Esophagus muscularis mucosa (tissue), 4 donors: Measurements from ENCODE around the gene GGT7. TPM values are rescaled to one million over a fixed set of nuclear protein-coding genes. Genes with fewer than 3 reads are reported as not detected.

Experiments used
- DNase-seq: peaks from one replicate; pipeline ENCODE4 v3.0.0-alpha.2; 2017; ENCODE audit errors: extremely low spot score
- H3K27ac ChIP-seq, 4 donors: fragments of 200-600 bp; sonication (generic); replicated peaks in 1 of 4; 1 replicate in 3 of 4; 2 replicates in 1 of 4; pipeline ENCODE4 v1.5.1; 2016 to 2019; ENCODE audit warnings: mild to moderate bottlenecking in 1 of 4
- H3K27me3 ChIP-seq, 4 donors: fragments of 200-600 bp; sonication (generic); one replicate each; pipeline versions ENCODE4 v1.5.1 to v1.6.0; 2016 to 2019
- H3K36me3 ChIP-seq, 4 donors: fragments of 200-600 bp; sonication (generic); one replicate each; pipeline ENCODE4 v1.5.1; 2016 to 2019
- H3K4me1 ChIP-seq, 4 donors: fragments of 200-600 bp; sonication (generic); one replicate each; pipeline ENCODE4 v1.5.1; 2016 to 2019
- H3K4me3 ChIP-seq, 4 donors: fragments of 200-600 bp; sonication (generic); 1 replicate in 2 of 4; 2 replicates in 2 of 4; pipeline ENCODE4 v1.5.1; 2016 to 2019; ENCODE audit warnings: mild to moderate bottlenecking in 4 of 4, moderate library complexity in 1 of 4
- H3K9me3 ChIP-seq, 4 donors: fragments of 200-600 bp; sonication (generic); 1 replicate in 3 of 4; 2 replicates in 1 of 4; pipeline ENCODE4 v1.5.1; 2016 to 2019
- EP300 ChIP-seq: sonication (generic); formaldehyde crosslinking; IDR thresholded peaks from one replicate; pipeline ENCODE4 v1.6.1; 2017; ENCODE audit warnings: antibody characterized with exemption
- POLR2A ChIP-seq: fragments of 450-650 bp; IDR thresholded peaks from one replicate; pipeline ENCODE4 v1.6.1; 2017; ENCODE audit warnings: antibody characterized with exemption, moderate library complexity, mild to moderate bottlenecking, low read depth
- POLR2AphosphoS5 ChIP-seq, 2 donors: sonication (generic); formaldehyde crosslinking; IDR thresholded peaks; one replicate each; pipeline ENCODE4 v1.6.1; 2017; ENCODE audit warnings: antibody characterized with exemption in 2 of 2
- WGBS: methylation state at CpG from one replicate; pipeline ENCODE4 v1.1.5; 2018; 5-methylcytosine and 5-hydroxymethylcytosine counted together
- intact Hi-C: fragments of 100-400 bp; cut with DNase I; formaldehyde crosslinking; loops from one replicate; pipeline ENCODE4 v1.15.1; 2023
- total RNA-seq, 4 donors: library from RNA; depleted of rRNA; stranded (reverse); fragments of >200 nt; gene quantifications; one replicate each; pipeline versions ENCODE4 v1.1.0 to v1.2.1, GENCODE V29; 2016
- TF ChIP-seq, protein P1 (sequence below), 3 experiments: fragments of 200-600 bp in 2 of 3; fragments of 450-650 bp in 1 of 3; sonication (generic) in 2 of 3; IDR thresholded peaks; one replicate each; pipeline ENCODE4 v1.5.1; 2017 to 2019; ENCODE audit warnings: antibody characterized with exemption in 3 of 3, mild to moderate bottlenecking in 2 of 3, moderate library complexity in 1 of 3

The GGT7 gene
- total RNA-seq, 4 donors from 2014 or later, result 7.6 to 11.9 (median 9.4) TPM

DNA sequence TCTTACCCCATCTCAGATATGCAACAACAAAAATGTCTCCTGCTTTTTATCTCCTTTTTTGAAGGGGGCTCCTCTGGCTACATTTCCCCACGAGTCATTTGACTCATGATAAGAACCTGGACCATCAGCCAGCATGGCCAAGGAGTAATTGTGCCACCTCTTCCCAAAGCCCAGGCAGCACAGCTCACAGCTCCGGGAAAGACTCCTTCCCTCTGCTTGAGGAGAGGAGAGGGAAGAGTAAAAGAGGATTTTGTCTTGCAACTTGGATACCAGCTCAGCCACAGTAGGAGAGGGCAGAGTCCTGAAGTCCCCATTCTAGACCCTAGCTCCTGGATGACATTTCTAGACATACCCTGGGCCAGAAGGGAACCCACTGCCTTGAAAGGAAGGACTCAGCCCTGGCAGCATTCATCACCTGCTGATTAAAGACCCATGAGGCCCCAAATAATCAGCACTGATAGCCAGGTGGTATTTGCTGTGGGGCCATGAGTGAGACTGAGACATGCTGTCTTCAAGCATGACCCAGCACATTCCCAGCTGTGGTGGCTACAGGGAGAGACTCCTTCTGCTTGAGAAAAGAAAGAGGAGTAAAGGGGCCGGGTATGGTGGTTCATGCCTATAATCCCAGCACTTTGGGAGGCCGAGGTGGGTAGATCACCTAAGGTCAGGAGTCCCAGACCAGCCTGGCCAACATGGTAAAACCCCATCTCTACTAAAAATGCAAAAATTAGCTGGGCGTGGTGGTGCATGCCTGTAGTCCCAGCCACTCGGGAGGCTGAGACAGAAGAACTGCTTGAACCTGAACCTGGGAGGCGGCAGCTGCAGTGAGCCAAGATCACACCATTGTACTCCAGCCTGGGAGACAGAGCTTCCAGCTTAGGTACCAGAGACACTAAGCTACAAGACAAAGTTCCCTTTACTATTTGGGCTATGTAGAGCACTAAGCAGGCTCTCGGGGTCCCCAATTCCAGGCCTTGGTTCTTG is 75.4 kb downstream of the GGT7 start:
- no peak for DNase-seq
- Histone ChIP-seq H3K9me3 (no peaks in the 10 kb centered on the region), H3K27ac (no peak overlapping the region), H3K36me3 (no peaks in the 10 kb centered on the region), H3K4me3 (no peak overlapping the region), H3K4me1 (peaks cover 7 to 16% (median 10%) of the 10 kb centered on the region in 4 donors), H3K27me3 (no peaks in the 10 kb centered on the region)
- WGBS, result 90% methylated on average over 7 of the region's 8 CpGs
- TF ChIP-seq POLR2AphosphoS5 (IDR thresholded peaks at IDR 0.05) (no peak), POLR2A (no peak), EP300 (no peak)
- TF ChIP-seq, protein P1, sequence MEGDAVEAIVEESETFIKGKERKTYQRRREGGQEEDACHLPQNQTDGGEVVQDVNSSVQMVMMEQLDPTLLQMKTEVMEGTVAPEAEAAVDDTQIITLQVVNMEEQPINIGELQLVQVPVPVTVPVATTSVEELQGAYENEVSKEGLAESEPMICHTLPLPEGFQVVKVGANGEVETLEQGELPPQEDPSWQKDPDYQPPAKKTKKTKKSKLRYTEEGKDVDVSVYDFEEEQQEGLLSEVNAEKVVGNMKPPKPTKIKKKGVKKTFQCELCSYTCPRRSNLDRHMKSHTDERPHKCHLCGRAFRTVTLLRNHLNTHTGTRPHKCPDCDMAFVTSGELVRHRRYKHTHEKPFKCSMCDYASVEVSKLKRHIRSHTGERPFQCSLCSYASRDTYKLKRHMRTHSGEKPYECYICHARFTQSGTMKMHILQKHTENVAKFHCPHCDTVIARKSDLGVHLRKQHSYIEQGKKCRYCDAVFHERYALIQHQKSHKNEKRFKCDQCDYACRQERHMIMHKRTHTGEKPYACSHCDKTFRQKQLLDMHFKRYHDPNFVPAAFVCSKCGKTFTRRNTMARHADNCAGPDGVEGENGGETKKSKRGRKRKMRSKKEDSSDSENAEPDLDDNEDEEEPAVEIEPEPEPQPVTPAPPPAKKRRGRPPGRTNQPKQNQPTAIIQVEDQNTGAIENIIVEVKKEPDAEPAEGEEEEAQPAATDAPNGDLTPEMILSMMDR (IDR thresholded peaks at IDR 0.05), result no peak
- intact Hi-C loops, result no loop called here

Other genes starting within 250 kb of the GGT7 start
- gene PIGU, start 195.8 kb downstream of the GGT7 start, total RNA-seq, result 10 to 100 TPM in 1 of 4 donors, 1 to 10 TPM in 3; 9.1 to 10.8 (median 9.5) TPM
- 10 to 100 TPM; 37.1 to 73.1 (median 62.5) TPM for gene TP53INP2, start 168.5 kb downstream of the GGT7 start, total RNA-seq
- 10 to 100 TPM; 14.9 to 30.2 (median 23.3) TPM for gene NCOA6, start 47.2 kb downstream of the GGT7 start, total RNA-seq
- gene ACSS2, start 3.8 kb upstream of the GGT7 start, total RNA-seq, result 10 to 100 TPM; 34.8 to 90.7 (median 62.8) TPM
- 10 to 100 TPM; 27.7 to 36.1 (median 28.5) TPM for gene GSS, start 83.0 kb upstream of the GGT7 start, total RNA-seq
- under 1 TPM; 0.17 to 0.84 (median 0.37) TPM for gene MYH7B, start 83.0 kb upstream of the GGT7 start, total RNA-seq
- 10 to 100 TPM; 44.1 to 58.2 (median 52.1) TPM for gene TRPC4AP, start 220.0 kb upstream of the GGT7 start, total RNA-seq